Sigmoid colon (tissue), 4 donors: ENCODE results near the gene USP49.

Experiments used
- POLR2A ChIP-seq, 2 donors: fragments of 450-650 bp; IDR thresholded peaks; one replicate each; pipeline ENCODE4 v1.6.1; 2016; ENCODE audit warnings: antibody characterized with exemption in 2 of 2, mild to moderate bottlenecking in 2 of 2, moderate library complexity in 2 of 2
- POLR2AphosphoS5 ChIP-seq, 4 donors: sonication (generic); formaldehyde crosslinking; IDR thresholded peaks; one replicate each; pipeline ENCODE4 v1.6.1; 2017; ENCODE audit warnings: antibody characterized with exemption in 4 of 4
- TF ChIP-seq, protein P1 (sequence below), 4 experiments: fragments of 450-650 bp in 3 of 4; fragments of 200-600 bp in 1 of 4; IDR thresholded peaks; one replicate each; pipeline ENCODE4 v1.5.1; 2016 to 2019; ENCODE audit warnings: antibody characterized with exemption in 4 of 4, mild to moderate bottlenecking in 3 of 4, moderate library complexity in 2 of 4

DNA sequence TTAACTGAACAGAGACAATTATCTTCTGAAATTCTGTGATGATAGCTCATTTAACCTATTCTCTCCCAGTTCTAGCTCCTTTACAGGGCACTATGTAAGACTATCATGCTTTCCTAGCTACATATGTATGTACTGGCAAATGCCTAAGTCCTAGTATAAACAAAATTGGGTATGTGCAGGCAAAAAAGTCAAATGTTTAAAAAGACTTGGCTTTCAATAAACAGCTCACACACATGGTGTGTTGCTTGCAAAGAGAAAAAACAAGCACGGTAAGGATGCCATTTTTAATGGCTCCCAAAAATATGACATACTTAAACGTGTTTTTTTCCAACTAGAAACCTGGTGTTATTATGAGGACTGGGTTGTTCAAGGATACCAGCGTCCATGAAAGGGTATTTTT lies 62.9 kb downstream of the USP49 start:
- TF ChIP-seq, protein P1, sequence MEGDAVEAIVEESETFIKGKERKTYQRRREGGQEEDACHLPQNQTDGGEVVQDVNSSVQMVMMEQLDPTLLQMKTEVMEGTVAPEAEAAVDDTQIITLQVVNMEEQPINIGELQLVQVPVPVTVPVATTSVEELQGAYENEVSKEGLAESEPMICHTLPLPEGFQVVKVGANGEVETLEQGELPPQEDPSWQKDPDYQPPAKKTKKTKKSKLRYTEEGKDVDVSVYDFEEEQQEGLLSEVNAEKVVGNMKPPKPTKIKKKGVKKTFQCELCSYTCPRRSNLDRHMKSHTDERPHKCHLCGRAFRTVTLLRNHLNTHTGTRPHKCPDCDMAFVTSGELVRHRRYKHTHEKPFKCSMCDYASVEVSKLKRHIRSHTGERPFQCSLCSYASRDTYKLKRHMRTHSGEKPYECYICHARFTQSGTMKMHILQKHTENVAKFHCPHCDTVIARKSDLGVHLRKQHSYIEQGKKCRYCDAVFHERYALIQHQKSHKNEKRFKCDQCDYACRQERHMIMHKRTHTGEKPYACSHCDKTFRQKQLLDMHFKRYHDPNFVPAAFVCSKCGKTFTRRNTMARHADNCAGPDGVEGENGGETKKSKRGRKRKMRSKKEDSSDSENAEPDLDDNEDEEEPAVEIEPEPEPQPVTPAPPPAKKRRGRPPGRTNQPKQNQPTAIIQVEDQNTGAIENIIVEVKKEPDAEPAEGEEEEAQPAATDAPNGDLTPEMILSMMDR (IDR thresholded peaks at IDR 0.05) = no peak
- TF ChIP-seq POLR2A (IDR thresholded peaks at IDR 0.05) = no peak
- no peak for TF ChIP-seq POLR2AphosphoS5 (IDR thresholded peaks at IDR 0.05)
